NCI-H82 (cell line): ENCODE measurements around the gene INTS14.
A peak's percentile ranks its signal among the peaks of the same experiment; 100 is the strongest.

Experiments
- DNase-seq: peaks from one replicate; lab custom pipeline; 2025; lab: John Stamatoyannopoulos, UW

Gene INTS14

DNA sequence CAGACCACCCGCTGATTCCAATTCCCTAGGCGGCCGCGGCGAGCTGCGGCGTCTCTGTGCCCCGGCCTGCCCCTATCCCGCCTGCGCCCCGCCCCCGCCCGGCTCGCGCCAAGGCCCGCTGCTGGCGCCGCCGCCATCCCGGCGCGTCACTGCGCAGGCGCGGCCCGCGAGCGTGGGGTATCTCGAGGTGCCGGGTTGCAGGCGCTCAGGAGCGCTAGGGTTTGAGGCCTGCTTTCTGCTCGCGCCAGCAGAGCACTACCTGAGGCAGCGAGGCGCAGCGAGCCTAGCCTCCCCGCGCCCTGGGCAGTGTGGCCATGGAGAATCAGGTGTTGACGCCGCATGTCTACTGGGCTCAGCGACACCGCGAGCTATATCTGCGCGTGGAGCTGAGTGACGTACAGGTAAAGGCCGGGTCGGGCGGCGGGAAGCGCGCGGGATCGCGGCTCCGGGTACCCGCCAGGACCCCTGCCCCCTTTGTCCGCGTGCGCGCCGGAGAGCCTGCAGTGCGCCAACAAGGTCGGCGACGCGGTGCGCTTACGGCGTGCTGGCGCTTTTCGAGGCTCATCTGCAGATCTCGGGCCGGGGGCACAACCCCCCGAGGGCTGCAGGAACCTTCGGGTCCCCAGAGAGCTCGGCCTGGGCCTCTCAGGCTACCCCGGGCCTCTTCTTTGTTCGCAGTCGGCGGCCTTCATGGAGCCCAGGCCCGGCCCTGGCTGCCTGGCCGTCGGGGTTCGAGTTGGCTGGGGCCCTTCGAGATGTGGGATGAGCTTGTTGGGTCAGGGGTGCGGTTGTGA, 80.4 kb downstream of the INTS14 start, which contains the start of gene HACD3:
Gene HACD3 (plus strand): TSS at position 146 of the 794 bp plus-strand sequence. CDS start 169 bp downstream, at position 315.
- peak; percentile 94 for DNase-seq

DNA sequence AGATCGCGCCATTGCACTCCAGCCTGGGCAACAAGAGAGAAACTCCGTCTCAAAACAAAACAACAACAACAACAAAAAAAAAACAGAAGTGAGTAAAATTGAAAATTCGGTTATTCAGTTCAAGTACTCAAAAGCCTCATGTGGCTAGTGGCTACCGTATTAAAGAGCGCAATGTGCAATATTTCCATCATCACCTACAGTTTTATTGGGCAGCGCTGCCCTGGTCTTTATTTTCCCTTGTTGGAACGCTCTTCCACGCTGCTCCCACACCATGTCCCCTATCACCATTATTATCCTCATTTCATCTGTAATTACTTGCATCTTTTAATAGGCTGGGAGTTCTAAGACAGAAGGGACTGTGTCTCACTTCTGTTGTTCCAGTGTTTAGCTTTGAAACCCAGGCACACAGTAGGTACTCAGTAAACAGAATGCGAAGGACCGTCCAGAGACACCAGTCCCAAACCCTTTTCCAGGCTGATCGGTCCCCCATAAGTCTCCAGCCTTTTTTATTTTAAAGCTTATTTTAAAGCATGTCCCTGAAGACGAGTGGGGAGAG, 81.1 kb downstream of the INTS14 start:
- no peak for DNase-seq
